Embryonic facial prominence (tissue), 1 donor: ENCODE results near the gene TUBB4A.

Experiments
- DNase-seq: peaks from one replicate; pipeline ENCODE4 v3.0.0-alpha.2; 2016; ENCODE audit errors: extremely low spot score

The TUBB4A gene

GRCh38 chr19:6467384-6467783, 34.7 kb downstream of the TUBB4A start:
- DNase-seq = no peak

- no peak for DNase-seq
These were observed 35.4 kb downstream of the TUBB4A start for GRCh38 chr19:6466526-6467248.

- DNase-seq = no peak
These were observed 36.4 kb downstream of the TUBB4A start for GRCh38 chr19:6465663-6466062.

- no peak for DNase-seq
These were observed 37.1 kb downstream of the TUBB4A start for GRCh38 chr19:6465006-6465405.

DNA sequence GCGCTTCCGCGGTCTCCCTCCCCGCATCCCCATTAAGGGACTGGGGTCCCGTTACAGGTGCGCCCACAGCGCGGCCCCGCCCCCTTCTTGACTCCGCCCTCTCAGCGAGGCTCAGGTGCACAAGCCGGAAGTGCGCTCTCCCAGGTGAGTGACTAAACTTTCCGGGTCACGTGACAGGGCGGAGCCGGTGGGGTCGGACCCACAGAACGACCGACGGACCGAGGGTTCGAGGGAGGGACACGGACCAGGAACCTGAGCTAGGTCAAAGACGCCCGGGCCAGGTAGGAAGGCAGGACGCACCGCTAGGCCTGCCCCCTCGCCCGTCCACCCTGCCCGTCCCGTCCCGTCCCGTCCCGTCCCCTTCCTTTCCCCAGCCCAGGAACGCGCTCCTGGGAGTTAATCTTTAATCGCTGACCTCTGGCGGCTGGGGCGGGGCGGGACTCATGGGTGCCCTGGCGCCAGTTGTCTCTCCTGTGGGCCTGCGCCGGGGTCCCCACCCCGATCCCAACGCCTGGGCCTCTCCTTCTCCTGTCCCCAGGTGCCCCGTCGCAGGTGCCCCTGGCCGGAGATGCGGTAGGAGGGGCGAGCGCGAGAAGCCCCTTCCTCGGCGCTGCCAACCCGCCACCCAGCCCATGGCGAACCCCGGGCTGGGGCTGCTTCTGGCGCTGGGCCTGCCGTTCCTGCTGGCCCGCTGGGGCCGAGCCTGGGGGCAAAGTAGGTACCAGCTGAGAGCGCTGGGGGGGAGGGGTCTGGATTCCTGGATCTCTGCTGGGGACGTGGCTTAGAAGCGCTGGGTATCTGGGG, 37.8 kb downstream of the TUBB4A start, which contains the start of gene CRB3:
Gene CRB3 (plus strand): TSS at position 202 of the 804 bp plus-strand sequence. CDS start 431 bp downstream, at position 633.
- no peak for DNase-seq

GRCh38 chr19:6460099-6460884, 41.8 kb downstream of the TUBB4A start:
- DNase-seq = peak; percentile 99

DNA sequence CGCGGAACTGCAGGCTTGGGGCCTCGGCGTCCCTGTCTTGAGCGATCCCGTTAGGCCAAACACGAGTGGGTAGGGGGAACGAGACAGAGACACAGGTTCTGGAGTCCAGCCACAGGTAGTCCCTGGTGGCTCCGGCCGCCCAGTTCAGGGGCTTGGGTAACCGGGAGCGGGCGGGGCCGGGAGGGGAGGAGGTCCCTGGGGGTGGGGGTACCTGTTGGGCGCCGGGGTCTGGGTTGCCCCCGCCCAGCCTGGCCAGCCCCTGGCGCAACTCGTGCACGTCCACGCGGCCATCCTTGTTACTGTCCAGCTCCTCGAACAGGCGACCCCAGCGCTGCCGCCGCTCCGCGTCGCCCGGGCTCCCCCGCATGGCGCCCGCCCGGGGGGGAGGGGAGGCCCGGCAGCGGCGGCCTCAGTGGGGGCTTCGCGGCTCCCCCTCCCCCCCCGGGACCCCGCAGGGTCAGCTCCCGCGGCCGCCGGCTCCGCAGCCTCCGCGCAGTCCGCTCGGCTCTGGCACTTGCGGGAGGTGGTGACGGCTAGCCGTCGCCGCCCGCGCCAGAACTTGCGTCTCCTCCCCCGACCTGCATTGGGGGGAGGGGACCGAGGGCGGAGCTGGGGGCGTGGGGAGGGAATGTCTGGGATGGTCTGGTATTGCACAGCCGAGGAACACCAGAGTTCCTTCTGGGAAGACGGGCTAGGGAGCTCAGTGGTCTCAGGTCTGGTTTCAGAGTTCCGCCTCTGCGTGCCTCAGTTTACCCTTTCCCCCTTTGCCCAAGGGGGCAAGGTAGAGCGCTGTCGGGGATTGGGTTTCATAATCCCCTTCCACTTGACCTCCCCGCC, 42.6 kb downstream of the TUBB4A start, which contains the start of gene SLC25A23:
Gene SLC25A23 (minus strand): TSS at position 531 of the 837 bp plus-strand sequence. CDS start 164 bp downstream, at position 367.
- peak; percentile 51 for DNase-seq

- no peak for DNase-seq
These were observed 43.3 kb downstream of the TUBB4A start for GRCh38 chr19:6458695-6459261.

DNA sequence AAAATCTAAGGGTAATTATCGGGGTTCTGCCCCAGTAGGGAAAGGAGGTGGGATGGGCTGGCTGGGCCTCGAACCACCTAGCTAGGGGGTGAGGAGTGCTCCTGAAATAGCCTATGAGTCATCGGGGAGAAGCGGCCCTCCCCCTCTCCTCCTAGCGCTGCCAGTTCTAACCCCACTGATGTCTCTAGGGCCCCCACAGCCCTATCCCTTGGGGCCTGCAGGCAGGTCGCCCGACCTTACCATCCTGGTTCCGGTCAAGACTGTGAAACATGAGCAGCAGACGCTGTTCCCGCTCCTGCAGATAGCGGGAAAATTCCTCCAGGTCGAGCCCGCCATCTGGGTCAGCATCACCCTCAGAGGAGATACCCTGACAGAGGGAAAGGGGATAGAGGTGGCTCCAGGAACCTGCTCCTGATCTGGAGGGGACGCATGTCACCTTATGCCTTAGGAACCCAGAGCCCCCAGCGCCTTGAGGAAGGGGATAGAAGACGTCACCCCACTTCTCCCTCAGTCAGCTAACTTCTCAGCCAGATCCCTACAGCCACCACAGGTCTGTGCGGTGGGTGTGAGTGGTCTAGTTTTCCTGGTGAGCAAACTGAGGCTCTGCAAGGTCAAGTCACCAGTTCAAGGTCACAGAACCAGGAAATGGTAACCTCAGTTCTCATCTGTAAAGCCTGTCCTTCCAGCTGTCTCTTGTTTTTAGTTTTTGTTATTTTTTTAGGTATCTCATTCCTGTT, 44.0 kb downstream of the TUBB4A start:
- DNase-seq = no peak

DNA sequence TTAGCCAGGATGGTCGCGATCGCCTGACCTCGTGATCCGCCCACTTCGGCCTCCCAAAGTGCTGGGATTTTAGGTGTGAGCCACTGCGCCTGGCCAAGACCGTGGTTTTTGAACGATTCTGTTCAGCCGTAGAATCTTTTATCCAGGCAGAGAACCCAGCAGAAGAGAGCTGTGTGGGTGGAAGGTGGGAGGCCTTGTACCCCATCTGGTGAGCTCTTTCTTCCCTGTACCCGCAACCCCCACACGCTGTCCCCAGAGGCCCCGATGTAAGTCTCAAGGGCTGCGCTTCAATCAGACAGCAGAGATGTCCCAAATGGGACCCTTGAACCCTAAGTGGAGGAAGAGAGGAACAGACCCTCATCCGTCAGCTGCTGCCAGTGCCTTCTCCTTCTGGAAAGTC, 46.2 kb downstream of the TUBB4A start:
- DNase-seq = no peak

GRCh38 chr19:6453951-6454565, 48.1 kb downstream of the TUBB4A start:
- DNase-seq = no peak

DNA sequence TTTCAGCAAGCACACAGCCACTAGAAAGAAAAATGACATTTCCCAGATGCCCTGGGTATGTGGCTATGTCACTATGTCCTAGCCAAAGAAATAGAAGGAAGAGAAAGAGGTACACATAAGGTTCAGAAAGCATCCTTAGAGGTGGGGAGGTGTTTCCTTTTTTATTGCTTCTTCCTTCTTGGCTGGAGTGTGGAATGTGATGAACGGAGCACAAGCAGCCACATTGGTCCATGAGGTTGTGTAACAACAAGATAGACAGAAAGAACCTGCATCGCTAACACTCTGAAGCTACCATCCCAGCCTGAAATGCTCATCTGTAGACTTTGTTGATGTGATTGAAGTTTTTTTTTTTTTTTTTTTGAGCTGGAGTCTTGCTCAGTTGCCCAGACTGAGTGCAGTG, 49.2 kb downstream of the TUBB4A start:
- no peak for DNase-seq

DNA sequence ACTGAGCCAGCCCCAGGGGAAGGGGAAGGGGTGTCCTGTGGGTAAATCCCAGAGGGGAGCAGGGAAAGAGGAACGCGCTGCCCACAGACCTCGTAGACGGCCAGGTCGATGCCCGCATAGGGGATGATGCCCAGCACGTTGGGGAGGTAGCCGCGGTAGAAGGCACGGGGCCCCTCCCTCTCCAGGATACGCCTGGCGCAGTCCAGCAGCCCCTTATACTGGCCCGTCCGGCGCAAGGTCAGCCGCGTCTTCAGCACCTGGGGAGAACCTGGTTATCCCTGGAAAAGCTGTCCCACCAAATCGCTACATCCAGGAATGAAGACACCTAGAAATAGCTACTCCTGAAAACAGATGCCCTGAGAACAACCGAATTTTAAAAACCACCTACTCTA, 49.9 kb downstream of the TUBB4A start:
- DNase-seq = no peak

GRCh38 chr19:6451583-6452222, 50.4 kb downstream of the TUBB4A start:
- no peak for DNase-seq

DNA sequence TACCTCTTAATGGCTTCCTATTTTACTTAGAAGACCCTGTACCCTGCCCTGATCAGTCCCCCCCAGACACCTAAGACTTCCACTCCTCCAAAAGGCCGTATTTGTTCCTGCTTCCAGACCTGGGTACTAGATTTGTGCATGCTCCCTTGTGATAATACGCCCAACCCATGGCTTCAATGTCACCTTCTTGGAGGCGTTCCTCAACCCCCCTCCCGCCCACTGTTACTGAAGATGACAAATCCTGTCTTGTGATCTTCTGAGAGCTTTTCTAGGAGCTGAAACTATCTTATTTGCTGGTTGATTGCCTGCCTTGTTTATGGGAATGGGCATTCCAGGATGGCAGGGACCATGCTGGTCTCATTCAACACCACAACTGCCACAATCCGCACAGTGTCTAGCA, 51.9 kb downstream of the TUBB4A start:
- DNase-seq = no peak

DNA sequence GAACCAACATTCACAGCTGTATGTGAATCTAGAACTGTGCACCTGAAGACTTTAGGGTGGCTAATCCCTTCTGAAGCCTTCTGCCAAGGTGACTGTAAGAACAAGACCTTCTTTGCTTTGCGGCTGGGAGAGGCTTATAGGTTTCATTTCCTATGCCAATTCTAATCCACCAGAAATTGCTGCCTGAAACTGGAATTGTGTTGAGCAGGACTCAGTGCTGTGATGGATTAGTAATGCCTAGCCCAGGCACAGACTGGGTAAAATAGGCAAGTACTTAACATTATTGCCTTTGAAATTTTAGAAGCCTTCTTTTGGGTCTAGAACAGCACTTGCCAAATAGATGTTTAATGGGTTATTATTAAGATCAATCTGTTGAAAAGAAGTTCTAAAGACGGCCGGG, 54.1 kb downstream of the TUBB4A start:
- DNase-seq = no peak

DNA sequence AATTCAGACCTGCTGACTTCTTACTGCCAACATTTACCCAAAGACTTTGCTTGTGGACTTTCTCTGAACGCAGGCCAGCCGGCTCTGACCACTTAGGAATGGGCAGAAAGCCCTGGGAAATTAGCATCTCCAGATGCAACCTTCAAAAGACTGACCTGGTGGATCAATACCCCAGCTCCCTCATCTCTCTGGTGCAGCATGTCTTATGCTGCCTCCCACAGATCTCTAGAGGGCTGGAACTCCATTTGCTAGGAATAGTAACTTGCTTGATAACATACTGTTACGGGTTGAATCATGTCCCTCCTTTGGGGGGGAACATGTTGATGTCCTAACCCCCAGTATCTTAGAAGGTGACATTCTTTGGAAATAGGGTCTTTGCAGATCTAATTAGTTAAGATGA, 55.7 kb downstream of the TUBB4A start:
- no peak for DNase-seq
